Colonic mucosa (tissue), 4 donors: ENCODE results near the gene LRCH1. TPM values are rescaled to one million over a fixed set of nuclear protein-coding genes. Genes with fewer than 3 reads are reported as not detected.

Source experiments
- DNase-seq: peaks from one replicate; pipeline ENCODE4 v3.0.0-alpha.2; 2020
- H3K27ac ChIP-seq: fragments of 200-600 bp; one replicate; pipeline ENCODE4 v1.8.0; 2021
- H3K27me3 ChIP-seq: fragments of 200-600 bp; one replicate; pipeline ENCODE4 v1.8.0; 2021
- H3K36me3 ChIP-seq: fragments of 200-600 bp; one replicate; pipeline ENCODE4 v1.8.0; 2021
- H3K4me1 ChIP-seq: fragments of 200-600 bp; one replicate; pipeline ENCODE4 v1.8.0; 2021; ENCODE audit warnings: mild to moderate bottlenecking
- H3K4me3 ChIP-seq: fragments of 200-600 bp; one replicate; pipeline ENCODE4 v1.8.0; 2021
- H3K9ac ChIP-seq, 2 donors: one replicate each; pipeline ENCODE4 v1.7.0; 2013; ENCODE audit warnings: control low read depth in 2 of 2, low read depth in 2 of 2, low read length in 2 of 2
- H3K9me3 ChIP-seq: fragments of 200-600 bp; one replicate; pipeline ENCODE4 v1.8.0; 2021
- intact Hi-C: fragments of 100-400 bp; cut with DNase I; formaldehyde crosslinking; loops from one replicate; pipeline ENCODE4 v1.14.1; 2022
- total RNA-seq, 2 donors: library from RNA; stranded (reverse); fragmentation: NEBNext Ultra II Directional in 1 of 2; extraction: Animal tissue kit (Norgen Biotek cat#: 25700) in 1 of 2; gene quantifications; one replicate each; pipeline ENCODE4 v1.2.1, GENCODE V29; 2021
- TF ChIP-seq, protein P1 (sequence below): fragments of 200-600 bp; IDR thresholded peaks from one replicate; pipeline ENCODE4 v1.8.0; 2022; ENCODE audit warnings: antibody characterized with exemption, mild to moderate bottlenecking
- donor health status: healthy.
- donor health status: DM: no; HTN: no; CAD: no.
- donor health status: DM: no; HTN: no; CAD: no.

The LRCH1 gene
- total RNA-seq, 2 donors from 2014 or later = 12.8 to 19.6 TPM

DNA sequence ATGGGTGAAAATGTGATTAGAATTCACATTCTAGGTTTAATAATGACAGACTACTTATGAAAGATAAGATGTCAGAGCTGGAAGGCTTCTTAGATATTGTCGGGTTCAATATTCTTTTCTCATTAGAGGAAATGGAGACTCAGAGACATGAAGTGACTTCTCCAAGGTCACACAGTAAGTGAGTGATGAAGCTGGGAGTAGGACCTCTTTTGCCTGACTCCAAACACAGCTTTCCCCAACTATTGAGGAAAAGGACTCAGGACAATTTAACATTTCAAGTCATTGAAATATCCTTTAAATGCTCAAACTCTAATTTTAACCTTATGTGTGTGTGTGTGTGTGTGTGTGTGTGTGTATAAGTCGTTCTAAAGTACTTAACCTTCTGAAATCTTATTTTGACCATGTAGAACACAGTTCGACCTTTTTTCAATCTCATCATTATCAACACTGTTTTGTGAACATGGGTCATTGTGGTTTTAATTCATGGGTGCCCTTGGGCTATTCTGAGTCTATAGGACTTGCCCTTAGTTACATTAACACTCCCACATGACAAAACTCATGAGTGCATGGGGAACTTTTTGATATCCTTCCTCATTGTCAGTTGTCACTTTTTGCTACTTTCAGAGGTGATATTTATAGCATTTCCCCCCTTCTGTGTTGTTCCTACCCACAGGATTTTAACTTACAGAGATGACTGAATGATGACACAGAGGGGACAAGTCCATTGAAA is 53.0 kb downstream of the LRCH1 start:
- H3K4me3 ChIP-seq = no peak overlapping the region
- DNase-seq = no peak
- intact Hi-C loops = no loop called here
- H3K9me3 ChIP-seq = no peaks in the 10 kb centered on the region
- TF ChIP-seq, protein P1, sequence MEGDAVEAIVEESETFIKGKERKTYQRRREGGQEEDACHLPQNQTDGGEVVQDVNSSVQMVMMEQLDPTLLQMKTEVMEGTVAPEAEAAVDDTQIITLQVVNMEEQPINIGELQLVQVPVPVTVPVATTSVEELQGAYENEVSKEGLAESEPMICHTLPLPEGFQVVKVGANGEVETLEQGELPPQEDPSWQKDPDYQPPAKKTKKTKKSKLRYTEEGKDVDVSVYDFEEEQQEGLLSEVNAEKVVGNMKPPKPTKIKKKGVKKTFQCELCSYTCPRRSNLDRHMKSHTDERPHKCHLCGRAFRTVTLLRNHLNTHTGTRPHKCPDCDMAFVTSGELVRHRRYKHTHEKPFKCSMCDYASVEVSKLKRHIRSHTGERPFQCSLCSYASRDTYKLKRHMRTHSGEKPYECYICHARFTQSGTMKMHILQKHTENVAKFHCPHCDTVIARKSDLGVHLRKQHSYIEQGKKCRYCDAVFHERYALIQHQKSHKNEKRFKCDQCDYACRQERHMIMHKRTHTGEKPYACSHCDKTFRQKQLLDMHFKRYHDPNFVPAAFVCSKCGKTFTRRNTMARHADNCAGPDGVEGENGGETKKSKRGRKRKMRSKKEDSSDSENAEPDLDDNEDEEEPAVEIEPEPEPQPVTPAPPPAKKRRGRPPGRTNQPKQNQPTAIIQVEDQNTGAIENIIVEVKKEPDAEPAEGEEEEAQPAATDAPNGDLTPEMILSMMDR = no peak
- H3K27ac ChIP-seq = no peak overlapping the region
- H3K36me3 ChIP-seq = no peaks in the 10 kb centered on the region
- H3K4me1 ChIP-seq = peaks cover 10% of the 10 kb centered on the region
- H3K27me3 ChIP-seq = no peaks in the 10 kb centered on the region
- H3K9ac ChIP-seq = no peak overlapping the region

DNA sequence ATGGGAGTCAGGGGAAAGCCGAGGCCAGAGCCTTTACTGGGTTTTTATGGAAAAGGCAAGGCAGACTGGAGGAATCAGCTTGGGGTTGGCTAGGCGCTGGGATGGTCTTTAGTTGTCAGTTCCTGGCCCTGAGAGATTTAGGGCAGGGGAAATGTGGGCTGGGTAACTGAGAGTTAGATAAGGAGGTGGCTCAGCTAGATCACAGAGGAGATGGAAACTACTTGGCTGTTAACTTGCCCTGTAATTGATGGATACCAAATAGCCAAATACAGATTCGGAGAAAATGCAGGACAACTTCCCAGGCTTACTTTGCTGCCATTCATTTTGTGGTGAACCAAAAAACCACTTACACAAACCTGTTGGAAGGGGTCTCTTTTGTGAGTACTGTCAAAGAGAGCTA is 54.0 kb downstream of the LRCH1 start:
- no peak overlapping the region for H3K9ac ChIP-seq
- H3K4me3 ChIP-seq = no peak overlapping the region
- no peak for DNase-seq
- intact Hi-C loops = no loop called here
- no peaks in the 10 kb centered on the region for H3K36me3 ChIP-seq
- H3K4me1 ChIP-seq = peaks cover 10% of the 10 kb centered on the region
- TF ChIP-seq, protein P1 = no peak
- no peaks in the 10 kb centered on the region for H3K9me3 ChIP-seq
- H3K27ac ChIP-seq = no peak overlapping the region
- no peaks in the 10 kb centered on the region for H3K27me3 ChIP-seq

DNA sequence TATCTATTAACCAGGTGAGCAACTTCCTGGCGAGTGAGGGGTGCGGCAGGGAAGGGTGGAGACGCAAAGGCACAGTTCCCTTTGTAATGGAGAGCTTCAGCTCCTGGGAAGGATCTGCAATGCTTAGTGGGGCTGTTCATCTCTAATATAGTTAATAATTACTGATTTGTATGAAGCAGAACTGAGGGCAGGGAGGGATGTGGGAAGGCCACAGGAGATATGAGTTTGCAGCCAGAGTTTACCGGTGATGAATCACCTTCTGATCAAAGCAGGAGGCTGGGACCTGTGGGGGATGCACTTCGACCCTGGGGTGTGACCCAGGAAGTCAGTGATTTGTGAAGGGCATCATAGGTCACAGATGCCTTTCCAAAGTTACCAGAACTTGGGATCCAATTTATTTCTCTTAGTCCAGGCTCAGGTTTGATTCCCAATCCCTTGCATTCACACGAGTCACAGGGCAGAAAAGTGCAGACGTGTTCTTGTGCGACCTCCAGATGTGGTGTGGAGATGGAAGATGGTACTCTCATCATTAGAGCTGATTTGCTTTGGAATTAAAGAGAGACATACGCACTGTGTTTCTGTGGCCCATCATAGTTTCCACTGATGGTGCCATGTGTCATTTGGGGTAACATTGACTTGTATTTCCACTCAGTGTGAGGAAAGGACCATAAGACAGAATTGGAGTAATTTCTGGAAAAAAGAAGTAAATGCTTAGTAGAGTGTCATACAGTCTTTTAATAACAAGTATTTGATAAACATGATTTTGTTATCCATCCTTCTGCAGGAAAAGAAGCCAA is 55.0 kb downstream of the LRCH1 start:
- peaks cover 10% of the 10 kb centered on the region for H3K4me1 ChIP-seq
- no peak overlapping the region for H3K4me3 ChIP-seq
- no peaks in the 10 kb centered on the region for H3K9me3 ChIP-seq
- H3K27ac ChIP-seq = no peak overlapping the region
- intact Hi-C loops = no loop called here
- H3K9ac ChIP-seq = no peak overlapping the region
- TF ChIP-seq, protein P1 = no peak
- H3K27me3 ChIP-seq = no peaks in the 10 kb centered on the region
- DNase-seq = no peak
- no peaks in the 10 kb centered on the region for H3K36me3 ChIP-seq

DNA sequence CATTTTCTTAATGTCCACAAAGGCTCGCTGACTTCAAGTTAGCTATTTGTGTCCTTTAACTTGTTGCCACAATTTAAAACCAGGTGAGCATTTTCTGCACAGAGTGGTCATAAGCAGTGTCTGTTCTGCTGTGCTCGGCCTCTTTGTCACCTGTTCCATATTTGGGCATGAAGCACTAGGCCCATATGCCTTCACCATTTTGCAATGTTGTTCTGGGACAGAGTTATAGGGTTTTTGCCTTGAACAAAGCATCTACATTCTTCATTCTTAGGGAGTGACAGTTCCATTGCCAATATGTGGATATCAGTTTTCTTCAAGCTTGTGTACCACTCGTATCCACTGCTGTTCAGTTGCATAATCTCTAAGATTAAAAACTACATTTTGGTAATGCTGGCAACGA is 56.1 kb downstream of the LRCH1 start:
- Histone ChIP-seq H3K36me3 (no peaks in the 10 kb centered on the region), H3K9ac (no peak overlapping the region), H3K27me3 (no peaks in the 10 kb centered on the region), H3K4me1 (peaks cover 10% of the 10 kb centered on the region), H3K4me3 (no peak overlapping the region), H3K27ac (no peak overlapping the region), H3K9me3 (no peaks in the 10 kb centered on the region)
- intact Hi-C loops = no loop called here
- TF ChIP-seq, protein P1 = no peak
- no peak for DNase-seq

DNA sequence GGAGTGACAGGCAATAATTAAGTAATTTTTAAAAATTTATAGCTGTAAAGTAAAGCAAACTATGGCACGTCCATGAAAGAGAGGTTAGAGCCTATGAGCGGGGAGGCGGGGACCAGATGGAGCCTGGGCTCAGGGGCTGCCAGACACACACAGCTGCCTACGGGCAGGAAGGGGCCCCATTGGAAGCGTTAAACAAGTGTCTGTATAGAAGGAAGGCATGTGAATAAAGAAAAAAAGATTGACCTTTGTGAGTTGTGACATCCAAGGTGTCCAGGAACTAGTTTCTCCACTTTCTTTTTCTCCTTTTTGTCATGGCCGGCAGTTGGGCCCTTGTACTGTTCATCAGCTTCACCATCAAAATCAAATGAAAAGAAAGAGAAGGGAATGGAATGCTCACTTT is 56.8 kb downstream of the LRCH1 start:
- Histone ChIP-seq H3K9me3 (no peaks in the 10 kb centered on the region), H3K36me3 (no peaks in the 10 kb centered on the region), H3K4me1 (peaks cover 8% of the 10 kb centered on the region), H3K4me3 (no peak overlapping the region), H3K9ac (no peak overlapping the region), H3K27me3 (no peaks in the 10 kb centered on the region), H3K27ac (no peak overlapping the region)
- TF ChIP-seq, protein P1 = no peak
- no peak for DNase-seq
- intact Hi-C loops = no loop called here
